Suprapubic skin (tissue), 4 donors: ENCODE data around the gene SYNE2.

ENCODE experiments used
- EP300 ChIP-seq: sonication (generic); formaldehyde crosslinking; IDR thresholded peaks from one replicate; pipeline ENCODE4 v1.6.1; 2017; ENCODE audit warnings: antibody characterized with exemption
- POLR2A ChIP-seq, 2 donors: fragments of 450-650 bp; IDR thresholded peaks; one replicate each; pipeline ENCODE4 v1.6.1; 2017; ENCODE audit warnings: antibody characterized with exemption in 2 of 2, mild to moderate bottlenecking in 2 of 2, moderate library complexity in 2 of 2
- POLR2AphosphoS5 ChIP-seq, 3 donors: sonication (generic); formaldehyde crosslinking; IDR thresholded peaks; one replicate each; pipeline ENCODE4 v1.6.1; 2017; ENCODE audit warnings: antibody characterized with exemption in 3 of 3
- TF ChIP-seq, protein P1 (sequence below), 2 donors: fragments of 200-600 bp in 1 of 2; fragments of 450-650 bp in 1 of 2; sonication (generic) in 1 of 2; IDR thresholded peaks; one replicate each; pipeline ENCODE4 v1.5.1; 2016 to 2019; ENCODE audit warnings: antibody characterized with exemption in 2 of 2, mild to moderate bottlenecking in 1 of 2, moderate library complexity in 1 of 2

DNA sequence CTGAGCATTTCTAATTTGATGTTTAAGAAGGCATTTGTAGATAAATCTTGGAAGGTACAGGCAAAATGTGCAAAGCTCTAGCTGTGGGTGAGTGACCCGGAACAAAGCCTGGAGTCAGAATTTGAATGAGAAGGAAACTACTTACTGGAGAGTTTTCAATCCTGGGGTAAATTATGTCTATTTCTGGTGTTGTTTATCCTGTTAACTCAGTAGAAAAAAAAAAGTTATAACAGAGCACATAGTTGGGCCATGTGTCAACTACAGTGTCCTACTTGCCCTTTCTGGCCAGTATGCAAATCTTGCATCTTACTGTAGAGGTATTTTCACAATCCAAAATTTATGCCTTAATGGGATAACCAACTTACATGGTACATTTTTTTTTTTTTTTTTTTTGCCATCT lies 182.3 kb downstream of the SYNE2 start:
- TF ChIP-seq POLR2AphosphoS5 (IDR thresholded peaks at IDR 0.05) = no peak
- no peak for TF ChIP-seq POLR2A (IDR thresholded peaks at IDR 0.05)
- TF ChIP-seq, protein P1, sequence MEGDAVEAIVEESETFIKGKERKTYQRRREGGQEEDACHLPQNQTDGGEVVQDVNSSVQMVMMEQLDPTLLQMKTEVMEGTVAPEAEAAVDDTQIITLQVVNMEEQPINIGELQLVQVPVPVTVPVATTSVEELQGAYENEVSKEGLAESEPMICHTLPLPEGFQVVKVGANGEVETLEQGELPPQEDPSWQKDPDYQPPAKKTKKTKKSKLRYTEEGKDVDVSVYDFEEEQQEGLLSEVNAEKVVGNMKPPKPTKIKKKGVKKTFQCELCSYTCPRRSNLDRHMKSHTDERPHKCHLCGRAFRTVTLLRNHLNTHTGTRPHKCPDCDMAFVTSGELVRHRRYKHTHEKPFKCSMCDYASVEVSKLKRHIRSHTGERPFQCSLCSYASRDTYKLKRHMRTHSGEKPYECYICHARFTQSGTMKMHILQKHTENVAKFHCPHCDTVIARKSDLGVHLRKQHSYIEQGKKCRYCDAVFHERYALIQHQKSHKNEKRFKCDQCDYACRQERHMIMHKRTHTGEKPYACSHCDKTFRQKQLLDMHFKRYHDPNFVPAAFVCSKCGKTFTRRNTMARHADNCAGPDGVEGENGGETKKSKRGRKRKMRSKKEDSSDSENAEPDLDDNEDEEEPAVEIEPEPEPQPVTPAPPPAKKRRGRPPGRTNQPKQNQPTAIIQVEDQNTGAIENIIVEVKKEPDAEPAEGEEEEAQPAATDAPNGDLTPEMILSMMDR (IDR thresholded peaks at IDR 0.05) = no peak
- no peak for TF ChIP-seq EP300
